Inflammatory macrophage (primary cell): ENCODE data around the gene ADCY10.

Source experiments
- DNase-seq, 2 donors: peaks; one replicate each; pipeline ENCODE4 v3.0.0-alpha.2; 2020 to 2022

The ADCY10 gene

DNA sequence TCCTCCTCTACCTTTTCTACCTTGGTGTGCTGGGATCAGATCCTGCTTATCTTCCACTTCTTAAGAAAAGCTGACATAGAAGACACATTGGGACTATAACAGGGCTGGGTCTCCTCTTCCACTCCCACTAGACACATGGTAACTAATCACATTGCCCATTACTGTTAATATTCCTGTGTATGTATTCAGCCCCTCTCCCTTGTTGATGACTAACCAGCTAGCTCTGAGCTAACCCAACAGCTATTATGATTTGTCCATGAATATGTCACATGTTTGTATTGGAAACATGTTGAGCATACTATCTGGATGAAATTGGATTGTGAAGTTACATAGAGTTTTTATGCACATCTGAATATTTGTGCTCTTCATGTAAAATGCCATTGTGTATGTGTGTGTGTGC lies 139.2 kb downstream of the ADCY10 start:
- DNase-seq = no peak

DNA sequence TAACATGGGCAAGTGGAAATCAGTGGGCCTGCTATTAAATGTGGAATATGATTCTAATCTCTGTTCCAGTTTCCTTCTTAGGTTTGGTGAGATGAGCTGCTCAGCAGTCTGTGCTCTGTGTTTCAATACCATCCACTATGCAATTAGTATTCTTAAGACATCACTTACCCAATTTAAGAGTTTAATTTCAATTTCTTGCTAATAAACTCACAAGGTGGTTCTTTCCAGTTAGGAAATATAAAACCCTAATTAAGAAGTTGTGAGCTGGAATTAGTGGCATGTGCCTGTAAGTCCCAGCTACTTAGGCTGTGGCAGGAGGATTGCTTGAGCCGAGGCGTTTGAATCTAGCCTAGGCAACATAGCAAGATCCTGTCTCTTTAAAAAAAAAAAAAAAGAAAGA lies 140.4 kb downstream of the ADCY10 start:
- no peak for DNase-seq

DNA sequence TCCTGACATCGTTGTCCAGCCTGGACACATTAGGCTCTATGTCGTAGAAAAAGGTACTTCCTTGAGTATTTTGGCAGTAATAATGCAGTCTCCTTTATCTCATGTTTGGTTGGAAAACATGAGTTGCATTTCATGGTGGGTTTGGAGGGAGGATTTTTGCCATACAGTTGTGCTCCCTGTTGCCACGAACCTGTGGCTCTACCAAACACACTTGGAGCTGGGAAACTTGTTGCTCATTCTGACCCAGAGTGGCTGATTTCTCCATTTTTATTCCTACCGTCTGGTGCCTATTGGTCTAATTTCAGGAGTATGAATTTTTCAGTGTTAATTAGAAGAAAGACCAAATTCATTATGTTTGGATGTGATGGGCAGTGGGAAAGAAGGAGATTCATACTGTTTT lies 141.5 kb downstream of the ADCY10 start:
- no peak for DNase-seq

DNA sequence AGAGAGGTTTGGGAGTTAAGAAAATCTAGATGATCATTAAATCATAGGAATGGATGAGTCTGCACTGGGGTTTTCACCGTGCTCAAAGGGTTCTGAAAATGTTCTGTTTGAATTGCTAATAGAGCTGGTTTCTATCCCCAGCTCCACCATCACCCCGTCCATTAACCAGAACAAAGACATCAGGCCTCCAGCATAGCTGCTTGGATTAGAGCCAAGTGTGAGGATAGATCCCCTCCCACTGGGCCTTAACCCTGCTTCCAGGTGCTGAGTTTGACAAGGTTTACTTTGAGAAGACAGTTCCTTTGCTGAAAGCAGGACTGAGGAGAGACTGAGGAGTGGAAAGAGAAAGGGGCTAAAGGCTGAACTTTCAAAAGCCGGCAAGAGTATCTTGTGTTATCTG lies 143.8 kb downstream of the ADCY10 start:
- DNase-seq = no peak

DNA sequence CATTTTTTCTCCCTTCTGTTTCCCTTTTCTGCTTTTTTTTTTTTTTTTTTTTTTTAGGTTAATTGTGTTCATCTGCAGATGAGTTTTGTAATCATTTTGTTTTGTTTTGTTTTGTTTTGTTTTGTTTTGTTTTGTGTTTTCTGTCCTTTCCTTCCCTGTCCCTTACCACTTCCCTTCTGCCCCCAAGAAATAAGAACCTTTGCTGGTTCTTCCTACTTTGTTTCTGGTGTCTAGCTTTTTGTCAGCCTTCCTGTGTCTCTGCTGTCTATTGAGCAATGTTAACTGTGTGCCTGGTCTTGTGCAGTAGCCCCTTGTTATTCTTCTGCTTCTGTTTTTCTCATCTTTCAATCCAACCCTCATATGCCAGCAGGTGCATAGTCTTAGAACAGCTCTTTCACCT lies 146.2 kb downstream of the ADCY10 start:
- peak; percentile 23 to 56 for DNase-seq

DNA sequence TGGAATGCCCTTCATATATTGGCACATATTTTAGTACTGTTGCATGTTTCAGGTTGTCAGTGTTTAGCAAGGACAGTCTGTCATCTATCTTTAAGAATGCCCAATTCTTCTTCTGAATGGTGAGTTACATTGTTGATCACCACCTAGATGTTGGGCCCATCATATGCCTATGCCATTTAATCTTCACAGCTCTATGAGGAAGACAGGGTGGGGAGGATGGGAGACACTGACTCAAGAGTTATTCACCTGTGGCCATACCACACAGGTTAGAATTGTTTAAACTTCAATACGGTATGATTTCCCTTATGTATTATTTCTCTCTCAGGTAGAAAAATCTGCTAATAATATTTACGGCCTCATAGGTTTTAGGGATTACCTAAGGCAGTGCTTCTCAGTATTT lies 147.4 kb downstream of the ADCY10 start:
- no peak for DNase-seq

DNA sequence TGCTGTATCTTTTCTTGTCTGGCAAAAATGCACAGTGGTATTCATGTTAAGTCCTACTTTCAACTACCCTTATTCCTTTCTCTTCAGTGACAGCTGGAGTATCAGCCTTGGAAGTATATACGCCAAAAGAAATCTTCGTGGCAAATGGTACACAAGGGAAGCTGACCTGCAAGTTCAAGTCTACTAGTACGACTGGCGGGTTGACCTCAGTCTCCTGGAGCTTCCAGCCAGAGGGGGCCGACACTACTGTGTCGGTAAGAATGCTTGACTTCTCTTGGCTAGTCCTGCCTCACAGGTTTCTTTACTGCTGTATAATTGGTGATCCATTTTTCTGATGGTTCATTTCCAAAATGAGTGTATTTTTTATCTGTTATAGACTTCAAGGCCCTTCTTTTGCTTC lies 148.4 kb downstream of the ADCY10 start:
- no peak for DNase-seq

DNA sequence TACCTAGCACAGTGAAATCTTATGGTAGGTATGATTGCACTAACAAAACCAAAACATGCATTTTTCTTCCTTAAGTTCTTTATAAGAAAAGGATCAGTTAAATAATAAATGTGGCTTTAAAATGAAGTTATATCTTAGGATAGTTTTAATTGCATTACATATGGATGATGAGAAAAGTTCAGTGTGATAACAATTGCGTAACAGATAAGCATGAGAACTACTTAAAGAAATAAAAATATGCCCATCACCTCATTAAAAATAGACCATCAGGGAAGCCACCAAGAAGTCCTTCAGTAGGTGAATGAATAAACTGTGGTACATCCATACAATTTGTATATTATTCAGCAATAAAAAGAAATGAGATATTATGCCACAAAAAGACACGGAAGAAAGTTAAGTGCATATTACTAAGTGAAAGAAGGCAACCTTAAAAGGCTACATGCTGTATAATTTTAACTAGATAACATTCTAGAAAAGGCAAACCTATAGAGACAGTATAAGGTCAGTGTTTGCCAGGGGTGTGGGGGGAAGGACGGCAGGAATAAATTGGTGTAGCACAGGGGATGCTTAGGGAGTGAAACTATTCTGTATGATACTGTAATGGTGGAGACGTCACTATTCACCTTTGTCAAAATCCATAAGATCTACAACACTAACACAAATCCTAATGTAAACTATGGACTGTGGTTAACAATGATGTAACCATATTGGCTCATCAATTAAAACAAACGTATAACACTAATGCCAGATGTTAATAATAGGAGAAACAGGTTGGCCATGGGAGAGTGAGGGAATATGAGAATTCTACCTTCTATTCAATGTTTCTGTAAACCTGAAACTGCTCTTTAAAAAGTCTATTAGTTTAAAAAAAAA lies 149.2 kb downstream of the ADCY10 start:
- DNase-seq = no peak

DNA sequence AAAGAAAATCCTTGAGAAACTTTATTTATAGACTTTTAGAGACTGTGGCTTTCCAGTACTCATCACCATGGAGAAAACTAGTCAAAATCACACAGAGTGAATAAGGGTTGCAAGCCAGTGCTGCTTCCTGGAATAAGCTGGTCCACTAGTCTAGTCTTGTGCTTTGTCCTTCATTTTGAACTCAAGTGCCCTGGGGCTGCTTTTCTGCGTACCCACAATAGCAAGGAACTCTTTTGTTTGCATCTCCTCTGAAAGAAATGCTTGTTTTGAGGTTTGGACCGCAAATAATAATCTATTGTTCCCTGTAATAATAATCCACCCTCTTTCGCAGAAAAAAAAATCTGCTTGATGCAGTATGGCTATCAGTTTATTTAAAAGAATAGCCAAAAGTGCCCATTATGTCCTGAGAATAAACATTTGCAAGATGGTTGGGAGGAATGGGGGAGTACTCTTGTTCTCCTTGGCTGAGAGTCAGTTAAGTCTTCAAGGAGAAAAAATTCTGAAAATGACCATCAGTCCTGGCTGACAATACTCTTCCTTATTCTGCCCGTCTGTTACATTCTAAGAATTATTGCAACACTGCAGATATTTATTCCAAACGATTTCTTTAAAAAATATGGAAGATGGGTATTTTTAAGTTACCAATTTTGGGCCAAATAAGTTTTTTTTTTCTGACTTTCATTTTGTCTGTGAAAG lies 150.3 kb downstream of the ADCY10 start:
- peak in 1 of 2 donors; percentile 15 for DNase-seq

DNA sequence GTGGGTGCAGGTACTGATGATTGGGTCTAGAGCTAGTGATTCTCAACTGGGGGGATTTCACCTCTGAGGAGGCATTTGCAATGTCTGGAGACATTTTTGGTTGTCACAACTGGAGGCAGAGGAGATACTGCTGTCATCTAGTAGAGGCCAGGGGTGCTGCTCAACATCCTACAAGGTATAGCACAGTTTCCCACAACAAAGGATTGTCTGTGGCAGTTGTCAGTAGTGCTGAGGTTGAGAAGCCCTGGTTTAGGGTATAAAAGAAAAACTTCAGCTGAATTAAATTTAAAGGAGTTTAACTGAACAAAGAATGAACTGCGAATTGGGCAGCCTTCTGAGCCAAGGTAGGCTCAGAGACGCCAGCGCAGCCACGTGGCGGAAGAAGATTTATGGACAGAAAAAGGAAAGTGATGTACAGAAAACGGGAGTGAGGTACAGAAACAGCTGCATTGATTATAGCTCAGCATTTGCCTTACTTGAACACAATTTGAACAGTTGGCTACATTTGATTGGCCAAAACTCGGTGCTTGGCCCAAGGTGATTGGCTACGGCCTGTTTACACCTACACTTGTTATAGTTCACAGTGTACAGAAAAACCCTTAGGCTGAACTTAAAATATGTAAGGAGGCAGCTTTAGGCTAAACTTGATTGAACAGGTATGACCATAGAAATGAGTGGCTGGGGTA lies 151.7 kb downstream of the ADCY10 start:
- DNase-seq = no peak

DNA sequence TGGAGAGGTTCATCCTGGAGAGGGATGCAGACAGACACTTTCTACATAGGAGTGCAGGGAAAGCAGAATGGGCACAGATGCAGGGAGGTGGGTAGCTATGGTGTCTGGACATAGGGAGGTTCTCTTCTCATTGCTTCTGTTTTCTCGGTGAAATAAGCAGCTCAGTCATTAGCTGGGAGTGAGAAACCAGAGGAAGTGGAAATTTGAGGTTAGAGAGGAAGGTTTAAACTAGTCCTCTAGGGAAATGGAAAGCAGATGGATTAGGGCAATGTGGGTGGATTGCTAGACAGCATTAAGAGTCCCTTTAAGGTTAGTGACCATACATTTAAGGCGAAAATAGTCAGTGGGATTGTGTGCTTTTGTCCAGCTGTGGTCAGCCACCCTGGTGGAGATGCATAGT lies 152.5 kb downstream of the ADCY10 start:
- peak; percentile 59 to 70 for DNase-seq
